ENCODE data around the gene BAK1. TPM values are rescaled to one million over a fixed set of nuclear protein-coding genes. Genes with fewer than 3 reads are reported as not detected.
A peak's percentile ranks its signal among the peaks of the same experiment; 100 is the strongest.

BAK1 gene
- total and polyA plus RNA-seq, 2 of the 13 experiments (the other 11 are each of a cell fraction or from before 2014, with no cell fraction given), result 15.0 to 23.8 TPM

- TF ChIP-seq DDIT3 (CRISPR knock-in tag; IDR thresholded peaks at IDR 0.05), result no peak
- peak; percentile 77; the same call in 1 of the 2 replicates for TF ChIP-seq MYC (CRISPR knock-in tag; IDR thresholded peaks at IDR 0.05; ENCODE audit: borderline replicate concordance)
- no peak for TF ChIP-seq POLR2G (IDR thresholded peaks at IDR 0.05; ENCODE audit: low read depth, low read length)
- TF ChIP-seq SPEN (CRISPR knock-in tag; IDR thresholded peaks at IDR 0.05; ENCODE audit: low read depth), result peak; percentile 48; the same call in 1 of the 2 replicates
- TF ChIP-seq EP300 (IDR thresholded peaks at IDR 0.05; ENCODE audit: low read depth in 2 of 2, low read length in 2 of 2), result peak in 1 of 2 experiments; percentile 87; a peak in 3 of 4 replicates
- peak; percentile 91 for TF ChIP-seq EP300 (CRISPR knock-in tag; IDR thresholded peaks at IDR 0.05; ENCODE audit: borderline replicate concordance)
- peak; percentile 97 for TF ChIP-seq NR2F6 (IDR thresholded peaks at IDR 0.05)
- no peak; the same call in none of the 2 replicates for TF ChIP-seq NR2F6 (CRISPR knock-in tag; IDR thresholded peaks at IDR 0.05)
- TF ChIP-seq KLF15 (CRISPR knock-in tag; IDR thresholded peaks at IDR 0.05; ENCODE audit: borderline replicate concordance), result no peak
- TF ChIP-seq ATF7 (IDR thresholded peaks at IDR 0.05), result no peak
- TF ChIP-seq ATF7 (CRISPR knock-in tag; IDR thresholded peaks at IDR 0.05), result peak; percentile 79; the same call in 1 of the 2 replicates
- TF ChIP-seq NFYC (CRISPR knock-in tag; IDR thresholded peaks at IDR 0.05), result peak; percentile 25; the same call in 1 of the 2 replicates
- TF ChIP-seq ZMYM3 (CRISPR knock-in tag; IDR thresholded peaks at IDR 0.05), result peak; percentile 67; the same call in 1 of the 2 replicates
- peak; percentile 55; the same call in 1 of the 2 replicates for TF ChIP-seq THAP11 (CRISPR knock-in tag; IDR thresholded peaks at IDR 0.05)
These were observed 33.2 kb upstream of the BAK1 start (continued) for GRCh38 chr6:33613146-33613794.

Measured in HepG2 (cell line).